ENCODE measurements around the gene SENP8.
A peak's percentile ranks its signal among the peaks of the same experiment; 100 is the strongest.
"Not testable (repeated sequence)": the region's sequence is repeated elsewhere in the genome, so short reads cannot be mapped to it uniquely, and the experiment has no call there.

The SENP8 gene

GRCh38 chr15:72118017-72118978, at the start of gene SENP8, which contains the start of gene MYO9A:
TSS of gene SENP8 (plus strand) at chr15:72118403. CDS start at chr15:72139624, 21,221 bp downstream.
TSS of gene MYO9A (minus strand) at chr15:72118150. CDS start at chr15:72046563, 71,587 bp downstream.
- DNase-seq = peak; percentile 77 to 98 (median 95)

- no peak for DNase-seq
Observed at GRCh38 chr15:72068856-72069255, 49.3 kb upstream of the SENP8 start.

- no peak for DNase-seq
Observed at GRCh38 chr15:72070817-72071447, 47.3 kb upstream of the SENP8 start.

GRCh38 chr15:72071448-72071825, 46.8 kb upstream of the SENP8 start:
- DNase-seq = not testable (repeated sequence)

- DNase-seq = no peak
Observed at GRCh38 chr15:72074335-72075060, 43.7 kb upstream of the SENP8 start.

GRCh38 chr15:72077950-72078349, 40.3 kb upstream of the SENP8 start:
- no peak for DNase-seq

- DNase-seq = no peak
Observed at GRCh38 chr15:72078887-72079286, 39.3 kb upstream of the SENP8 start.

GRCh38 chr15:72082176-72082575, 36.0 kb upstream of the SENP8 start:
- DNase-seq = no peak

GRCh38 chr15:72086010-72086697, 32.0 kb upstream of the SENP8 start:
- DNase-seq = no peak

- DNase-seq = peak in 1 of 58 donors; percentile 20
Observed at GRCh38 chr15:72086920-72087648, 31.1 kb upstream of the SENP8 start.

- DNase-seq = no peak
Observed at GRCh38 chr15:72092006-72092405, 26.2 kb upstream of the SENP8 start.

- no peak for DNase-seq
Observed at GRCh38 chr15:72092691-72093090, 25.5 kb upstream of the SENP8 start.

- no peak for DNase-seq
Observed at GRCh38 chr15:72096796-72097195, 21.4 kb upstream of the SENP8 start.

- no peak for DNase-seq
Observed at GRCh38 chr15:72098040-72098439, 20.2 kb upstream of the SENP8 start.

- no peak for DNase-seq
Observed at GRCh38 chr15:72099155-72099554, 19.0 kb upstream of the SENP8 start.

- DNase-seq = not testable (repeated sequence)
Observed at GRCh38 chr15:72100551-72100950, 17.7 kb upstream of the SENP8 start.

GRCh38 chr15:72105111-72105510, 13.1 kb upstream of the SENP8 start:
- DNase-seq = no peak

- no peak for DNase-seq
Observed at GRCh38 chr15:72106068-72106467, 12.1 kb upstream of the SENP8 start.

- no peak for DNase-seq
Observed at GRCh38 chr15:72110355-72110754, 7.8 kb upstream of the SENP8 start.

GRCh38 chr15:72112116-72112515, 6.1 kb upstream of the SENP8 start:
- no peak for DNase-seq

Measured in anterior cingulate cortex (tissue), 58 donors.